ENCODE data around the gene SLC35F4. TPM values are rescaled to one million over a fixed set of nuclear protein-coding genes. Genes with fewer than 3 reads are reported as not detected.

Gene SLC35F4
- total and polyA plus RNA-seq, 10 of the 15 experiments (the other 5 are each of a cell fraction or from before 2014, with no cell fraction given), result 0.06 to 0.30 TPM; not detected in 8

GRCh38 chr14:57909626-57910025, 43.7 kb upstream of the SLC35F4 start:
- intact Hi-C loops (cut with micrococcal nuclease; ENCODE audit: unreplicated experiment) (no loop called here), in situ Hi-C loops (cut with MboI) (no loop called here)
- FAIRE-seq (no peak), ATAC-seq (no peak), DNase-seq (ENCODE audit: low read depth, low spot score) (no peak)
- CTCF ChIA-PET, result no interaction called here
- Histone ChIP-seq H3K79me2 (ENCODE audit: control insufficient read depth, insufficient read depth, low read length) (no peaks in the 10 kb centered on the region), H3K4me1 (ENCODE audit: control insufficient read depth, insufficient read depth, low read length) (no peaks in the 10 kb centered on the region), H3K9ac (ENCODE audit: control insufficient read depth, insufficient read depth, low read length) (no peak overlapping the region), H3K4me3 (no peak overlapping the region), H3K27ac (ENCODE audit: control insufficient read depth, insufficient read depth) (no peak overlapping the region), H2AFZ (ENCODE audit: control insufficient read depth, low read depth, low read length) (no peak overlapping the region), H4K20me1 (ENCODE audit: control insufficient read depth, insufficient read depth) (no peaks in the 10 kb centered on the region), H3K27me3 (replicated peaks in 1 of 2; ENCODE audit: control insufficient read depth in 2 of 2, insufficient read depth in 2 of 2, low read length in 1 of 2) (no peaks in the 10 kb centered on the region), H3K36me3 (ENCODE audit: control insufficient read depth in 2 of 2, insufficient read depth in 2 of 2, low read length in 1 of 2) (no peaks in the 10 kb centered on the region), H3K4me2 (ENCODE audit: control insufficient read depth, insufficient read depth) (no peak overlapping the region), H3K9me3 (replicated peaks; ENCODE audit: control insufficient read depth, insufficient read depth, low read length) (no peaks in the 10 kb centered on the region)
- TF ChIP-seq CHD1 (IDR thresholded peaks at IDR 0.05; ENCODE audit: low read depth, low read length) (no peak), CREM (IDR thresholded peaks at IDR 0.05; ENCODE audit: low read depth) (no peak), ZNF217 (IDR thresholded peaks at IDR 0.05) (no peak), KAT2A (conservative IDR thresholded peaks at IDR 0.05; ENCODE audit: control insufficient read depth, low read depth, low read length) (no peak), RELB (IDR thresholded peaks at IDR 0.05; ENCODE audit: low read depth) (no peak), SPI1 (IDR thresholded peaks at IDR 0.05; ENCODE audit: borderline replicate concordance, insufficient read depth, low read depth, low read length) (no peak), RCOR1 (conservative IDR thresholded peaks at IDR 0.05; ENCODE audit: low read depth, low read length) (no peak), ASH2L (IDR thresholded peaks at IDR 0.05; ENCODE audit: borderline replicate concordance, low read depth) (no peak), RBBP5 (conservative IDR thresholded peaks at IDR 0.05) (no peak), HDGF (IDR thresholded peaks at IDR 0.05) (no peak), NFYB (IDR thresholded peaks at IDR 0.05; ENCODE audit: insufficient read depth, low read depth, low read length) (no peak), ZBTB4 (CRISPR knock-in tag; IDR thresholded peaks at IDR 0.05) (no peak), HDAC6 (IDR thresholded peaks at IDR 0.05; ENCODE audit: unreplicated experiment) (no peak), SMAD5 (IDR thresholded peaks at IDR 0.05; ENCODE audit: low read depth) (no peak), CHD4 (IDR thresholded peaks at IDR 0.05) (no peak), ZNF24 (IDR thresholded peaks at IDR 0.05) (no peak), EED (IDR thresholded peaks at IDR 0.05; ENCODE audit: low read depth) (no peak)
- TF ChIP-seq, protein P1, sequence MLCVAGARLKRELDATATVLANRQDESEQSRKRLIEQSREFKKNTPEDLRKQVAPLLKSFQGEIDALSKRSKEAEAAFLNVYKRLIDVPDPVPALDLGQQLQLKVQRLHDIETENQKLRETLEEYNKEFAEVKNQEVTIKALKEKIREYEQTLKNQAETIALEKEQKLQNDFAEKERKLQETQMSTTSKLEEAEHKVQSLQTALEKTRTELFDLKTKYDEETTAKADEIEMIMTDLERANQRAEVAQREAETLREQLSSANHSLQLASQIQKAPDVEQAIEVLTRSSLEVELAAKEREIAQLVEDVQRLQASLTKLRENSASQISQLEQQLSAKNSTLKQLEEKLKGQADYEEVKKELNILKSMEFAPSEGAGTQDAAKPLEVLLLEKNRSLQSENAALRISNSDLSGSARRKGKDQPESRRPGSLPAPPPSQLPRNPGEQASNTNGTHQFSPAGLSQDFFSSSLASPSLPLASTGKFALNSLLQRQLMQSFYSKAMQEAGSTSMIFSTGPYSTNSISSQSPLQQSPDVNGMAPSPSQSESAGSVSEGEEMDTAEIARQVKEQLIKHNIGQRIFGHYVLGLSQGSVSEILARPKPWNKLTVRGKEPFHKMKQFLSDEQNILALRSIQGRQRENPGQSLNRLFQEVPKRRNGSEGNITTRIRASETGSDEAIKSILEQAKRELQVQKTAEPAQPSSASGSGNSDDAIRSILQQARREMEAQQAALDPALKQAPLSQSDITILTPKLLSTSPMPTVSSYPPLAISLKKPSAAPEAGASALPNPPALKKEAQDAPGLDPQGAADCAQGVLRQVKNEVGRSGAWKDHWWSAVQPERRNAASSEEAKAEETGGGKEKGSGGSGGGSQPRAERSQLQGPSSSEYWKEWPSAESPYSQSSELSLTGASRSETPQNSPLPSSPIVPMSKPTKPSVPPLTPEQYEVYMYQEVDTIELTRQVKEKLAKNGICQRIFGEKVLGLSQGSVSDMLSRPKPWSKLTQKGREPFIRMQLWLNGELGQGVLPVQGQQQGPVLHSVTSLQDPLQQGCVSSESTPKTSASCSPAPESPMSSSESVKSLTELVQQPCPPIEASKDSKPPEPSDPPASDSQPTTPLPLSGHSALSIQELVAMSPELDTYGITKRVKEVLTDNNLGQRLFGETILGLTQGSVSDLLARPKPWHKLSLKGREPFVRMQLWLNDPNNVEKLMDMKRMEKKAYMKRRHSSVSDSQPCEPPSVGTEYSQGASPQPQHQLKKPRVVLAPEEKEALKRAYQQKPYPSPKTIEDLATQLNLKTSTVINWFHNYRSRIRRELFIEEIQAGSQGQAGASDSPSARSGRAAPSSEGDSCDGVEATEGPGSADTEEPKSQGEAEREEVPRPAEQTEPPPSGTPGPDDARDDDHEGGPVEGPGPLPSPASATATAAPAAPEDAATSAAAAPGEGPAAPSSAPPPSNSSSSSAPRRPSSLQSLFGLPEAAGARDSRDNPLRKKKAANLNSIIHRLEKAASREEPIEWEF (IDR thresholded peaks at IDR 0.05; ENCODE audit: insufficient replicate concordance, low read depth, low read length), result no peak
- RAD21 ChIA-PET (ENCODE audit: unreplicated experiment), result no interaction called here
- no TSS peak for BruUV-seq (replicated peaks)
- POLR2A ChIA-PET, result no interaction called here
- SMC1A ChIA-PET (ENCODE audit: uncharacterized antibody, unreplicated experiment), result no interaction called here
